Skeletal muscle satellite cell (primary cell): ENCODE results near the gene THY1.
"Not testable (repeated sequence)": the region's sequence is repeated elsewhere in the genome, so short reads cannot be mapped to it uniquely, and the experiment has no call there.

ENCODE experiments used
- H3K27me3 ChIP-seq: 2 replicates; pipeline ENCODE4 v1.7.0; 2013; ENCODE audit warnings: low read length; ENCODE audit not compliant: control insufficient read depth, insufficient read depth
- H3K36me3 ChIP-seq: 2 replicates; pipeline ENCODE4 v1.7.0; 2013; ENCODE audit warnings: mild to moderate bottlenecking, control low read depth, low read length; ENCODE audit not compliant: insufficient read depth
- H3K4me1 ChIP-seq: 2 replicates; pipeline ENCODE4 v1.7.0; 2013; ENCODE audit warnings: low read length; ENCODE audit not compliant: control insufficient read depth, insufficient read depth
- H3K4me2 ChIP-seq: 2 replicates; pipeline ENCODE4 v1.7.0; 2013; ENCODE audit warnings: mild to moderate bottlenecking, low read length
- H3K4me3 ChIP-seq: 2 replicates; pipeline ENCODE4 v1.7.0; 2013; ENCODE audit warnings: low read length
- H3K9ac ChIP-seq: 2 replicates; pipeline ENCODE4 v1.7.0; 2013; ENCODE audit warnings: mild to moderate bottlenecking, low read depth, low read length, moderate library complexity
- H3K9me3 ChIP-seq: replicated peaks from 2 replicates; pipeline ENCODE4 v1.7.0; 2013; ENCODE audit warnings: mild to moderate bottlenecking, control low read depth, low read length

Gene THY1

DNA sequence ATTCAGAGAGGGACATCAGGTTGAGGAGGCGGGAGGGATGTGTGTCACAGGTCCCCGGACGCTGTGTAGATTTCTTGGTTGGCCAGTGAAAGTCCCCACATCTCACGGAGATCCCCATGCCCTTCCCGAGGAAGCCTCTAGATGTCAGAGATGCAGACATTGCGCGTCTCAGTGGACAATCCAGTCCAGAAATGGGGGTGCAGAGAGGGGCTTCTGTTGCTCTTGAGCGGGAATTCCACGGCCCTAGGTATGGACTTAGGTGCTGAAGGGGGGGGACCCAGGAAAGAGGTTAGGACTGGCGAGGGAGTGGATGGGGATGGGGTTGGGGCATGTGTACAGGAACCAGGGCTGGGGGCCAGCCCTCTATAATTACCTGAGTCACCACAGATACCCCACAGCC, 7.0 kb downstream of the THY1 start:
- Histone ChIP-seq H3K27me3 (no peaks in the 10 kb centered on the region), H3K36me3 (peaks cover 20% of the 10 kb centered on the region), H3K4me2 (no peak overlapping the region), H3K4me3 (no peak overlapping the region), H3K4me1 (peaks cover 45% of the 10 kb centered on the region), H3K9me3 (no peaks in the 10 kb centered on the region), H3K9ac (no peak overlapping the region)

GRCh38 chr11:119415517-119415916, 7.5 kb downstream of the THY1 start:
- Histone ChIP-seq H3K4me3 (no peak overlapping the region), H3K36me3 (peaks cover 15% of the 10 kb centered on the region), H3K9ac (no peak overlapping the region), H3K9me3 (no peaks in the 10 kb centered on the region), H3K4me2 (no peak overlapping the region), H3K4me1 (peaks cover 40% of the 10 kb centered on the region), H3K27me3 (no peaks in the 10 kb centered on the region)

GRCh38 chr11:119414734-119415133, 8.2 kb downstream of the THY1 start:
- Histone ChIP-seq H3K9me3 (no peaks in the 10 kb centered on the region), H3K36me3 (peaks cover 11% of the 10 kb centered on the region), H3K4me2 (no peak overlapping the region), H3K4me3 (no peak overlapping the region), H3K27me3 (no peaks in the 10 kb centered on the region), H3K9ac (no peak overlapping the region), H3K4me1 (peaks cover 33% of the 10 kb centered on the region)

GRCh38 chr11:119414321-119414720, 8.7 kb downstream of the THY1 start:
- peaks cover 29% of the 10 kb centered on the region for H3K4me1 ChIP-seq
- H3K36me3 ChIP-seq = peaks cover 7% of the 10 kb centered on the region
- H3K9ac ChIP-seq = no peak overlapping the region
- no peaks in the 10 kb centered on the region for H3K27me3 ChIP-seq
- no peaks in the 10 kb centered on the region for H3K9me3 ChIP-seq
- no peak overlapping the region for H3K4me2 ChIP-seq
- no peak overlapping the region for H3K4me3 ChIP-seq

DNA sequence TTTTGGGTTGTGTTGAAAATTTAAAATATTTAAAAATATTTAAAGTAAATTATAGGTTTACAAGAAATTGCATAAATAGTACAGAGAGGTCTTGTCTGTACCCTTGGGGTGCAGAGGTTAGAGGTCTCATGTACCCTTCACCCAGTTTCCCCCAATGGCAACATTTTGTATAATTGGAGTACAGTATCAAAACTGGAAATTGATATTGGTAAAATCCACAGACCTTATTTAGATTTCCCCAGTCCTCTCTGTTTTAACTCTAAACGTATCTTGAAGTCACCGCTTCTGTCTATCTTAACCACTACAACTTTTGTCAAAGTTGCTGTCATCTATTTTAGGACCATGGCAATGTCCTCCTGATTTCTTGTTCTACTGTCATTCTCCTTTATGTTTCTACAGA, 10.9 kb downstream of the THY1 start:
- Histone ChIP-seq H3K27me3 (no peaks in the 10 kb centered on the region), H3K9me3 (no peaks in the 10 kb centered on the region), H3K9ac (no peak overlapping the region), H3K36me3 (no peaks in the 10 kb centered on the region), H3K4me2 (no peak overlapping the region), H3K4me3 (no peak overlapping the region), H3K4me1 (peaks cover 7% of the 10 kb centered on the region)

GRCh38 chr11:119410501-119410900, 12.5 kb downstream of the THY1 start:
- no peak overlapping the region for H3K4me3 ChIP-seq
- no peak overlapping the region for H3K9ac ChIP-seq
- H3K36me3 ChIP-seq = no peaks in the 10 kb centered on the region
- H3K9me3 ChIP-seq = no peaks in the 10 kb centered on the region
- H3K4me1 ChIP-seq = no peaks in the 10 kb centered on the region
- H3K4me2 ChIP-seq = no peak overlapping the region
- no peaks in the 10 kb centered on the region for H3K27me3 ChIP-seq

DNA sequence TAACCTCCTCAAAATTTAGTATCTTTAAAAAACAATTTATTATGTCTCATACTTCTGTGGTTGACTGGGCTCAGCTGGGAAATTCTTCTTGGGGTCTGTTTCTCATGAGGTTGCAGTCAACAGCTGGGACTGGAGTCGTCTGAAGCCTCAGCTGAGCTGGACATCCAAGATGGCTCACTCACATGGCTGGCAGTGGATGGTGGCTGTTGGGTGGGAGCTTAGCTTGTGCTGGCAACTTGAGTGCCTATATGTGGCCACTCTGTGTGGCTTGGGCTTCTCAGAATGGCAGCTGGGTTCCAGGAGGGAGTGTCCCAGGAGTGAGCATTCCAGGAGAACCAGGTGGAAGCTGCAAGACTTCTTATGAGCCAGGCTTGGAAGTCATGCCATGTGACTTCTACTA, 13.2 kb downstream of the THY1 start:
- Histone ChIP-seq H3K36me3 (no peaks in the 10 kb centered on the region), H3K27me3 (no peaks in the 10 kb centered on the region), H3K4me2 (no peak overlapping the region), H3K4me1 (no peaks in the 10 kb centered on the region), H3K4me3 (no peak overlapping the region), H3K9ac (no peak overlapping the region), H3K9me3 (no peaks in the 10 kb centered on the region)

GRCh38 chr11:119406005-119406404, 17.0 kb downstream of the THY1 start:
- Histone ChIP-seq H3K9me3 (no peaks in the 10 kb centered on the region), H3K36me3 (no peaks in the 10 kb centered on the region)

GRCh38 chr11:119405448-119405847, 17.5 kb downstream of the THY1 start:
- not testable (repeated sequence) for H3K9ac ChIP-seq, H3K4me2 ChIP-seq, H3K4me1 ChIP-seq, H3K27me3 ChIP-seq, H3K36me3 ChIP-seq, H3K4me3 ChIP-seq, H3K9me3 ChIP-seq

More at GRCh38 chr11:119406005-119406404, 17.0 kb downstream of the THY1 start:
- H3K4me2 ChIP-seq = no peak overlapping the region
- H3K4me3 ChIP-seq = no peak overlapping the region
- H3K9ac ChIP-seq = no peak overlapping the region
- H3K27me3 ChIP-seq = peaks cover 3% of the 10 kb centered on the region
- no peaks in the 10 kb centered on the region for H3K4me1 ChIP-seq

- H3K9me3 ChIP-seq = no peaks in the 10 kb centered on the region
- H3K4me2 ChIP-seq = no peak overlapping the region
- no peak overlapping the region for H3K9ac ChIP-seq
- no peaks in the 10 kb centered on the region for H3K36me3 ChIP-seq
- H3K4me1 ChIP-seq = no peaks in the 10 kb centered on the region
- H3K4me3 ChIP-seq = no peak overlapping the region
- H3K27me3 ChIP-seq = peaks cover 3% of the 10 kb centered on the region
These were observed 18.1 kb downstream of the THY1 start for GRCh38 chr11:119404872-119405271.

GRCh38 chr11:119403021-119403420, 20.0 kb downstream of the THY1 start:
- H3K4me2 ChIP-seq = no peak overlapping the region
- H3K9me3 ChIP-seq = peaks cover 6% of the 10 kb centered on the region
- no peak overlapping the region for H3K4me3 ChIP-seq
- no peaks in the 10 kb centered on the region for H3K36me3 ChIP-seq
- H3K9ac ChIP-seq = no peak overlapping the region
- no peaks in the 10 kb centered on the region for H3K4me1 ChIP-seq
- H3K27me3 ChIP-seq = peaks cover 3% of the 10 kb centered on the region

GRCh38 chr11:119402470-119402869, 20.5 kb downstream of the THY1 start:
- Histone ChIP-seq H3K9me3 (peaks cover 7% of the 10 kb centered on the region), H3K4me1 (no peaks in the 10 kb centered on the region), H3K27me3 (peaks cover 3% of the 10 kb centered on the region), H3K4me2 (no peak overlapping the region), H3K9ac (no peak overlapping the region), H3K4me3 (no peak overlapping the region), H3K36me3 (no peaks in the 10 kb centered on the region)
